CD14-positive monocyte (primary cell): ENCODE measurements around the gene TRIM67. TPM values are rescaled to one million over a fixed set of nuclear protein-coding genes. Genes with fewer than 3 reads are reported as not detected.

Experiments
- DNase-seq, 3 donors: peaks; one replicate each; pipeline ENCODE4 v3.0.0-alpha.2; 2011 to 2022
- H2AFZ ChIP-seq: 2 replicates; pipeline ENCODE4 v1.6.0; 2012; ENCODE audit warnings: mild to moderate bottlenecking, low read depth, low read length, inconsistent platforms; ENCODE audit not compliant: insufficient read depth, poor library complexity, severe bottlenecking
- H3K27ac ChIP-seq, 2 donors: 1 replicate in 1 of 2; 2 replicates in 1 of 2; pipeline ENCODE4 v1.5.1; 2012 to 2013; ENCODE audit warnings: low read length in 2 of 2, control low read depth in 1 of 2, inconsistent platforms in 1 of 2, low read depth in 1 of 2, mild to moderate bottlenecking in 1 of 2
- H3K27me3 ChIP-seq, 2 donors: one replicate each; pipeline versions ENCODE4 v1.6.0 to v1.6.1; 2011 to 2013; ENCODE audit warnings: low read length in 2 of 2; ENCODE audit not compliant: control insufficient read depth in 2 of 2, insufficient read depth in 2 of 2
- H3K36me3 ChIP-seq, 2 donors: replicated peaks in 1 of 2; 1 replicate in 1 of 2; 2 replicates in 1 of 2; pipeline versions ENCODE4 v1.5.1 to v1.6.1; 2012 to 2013; ENCODE audit warnings: low read length in 2 of 2, control low read depth in 1 of 2, inconsistent platforms in 1 of 2, mild to moderate bottlenecking in 1 of 2; ENCODE audit not compliant: insufficient read depth in 2 of 2, control insufficient read depth in 1 of 2
- H3K4me1 ChIP-seq, 2 donors: 1 replicate in 1 of 2; 2 replicates in 1 of 2; pipeline versions ENCODE4 v1.5.1 to v1.6.1; 2012 to 2013; ENCODE audit warnings: low read length in 2 of 2, control low read depth in 1 of 2, inconsistent platforms in 1 of 2, mild to moderate bottlenecking in 1 of 2, moderate library complexity in 1 of 2; ENCODE audit not compliant: insufficient read depth in 2 of 2, control insufficient read depth in 1 of 2
- H3K4me2 ChIP-seq: replicated peaks from 2 replicates; pipeline ENCODE3; 2012; ENCODE audit warnings: low read length, moderate library complexity, mild to moderate bottlenecking; ENCODE audit not compliant: poor library complexity, severe bottlenecking; ENCODE audit errors: extremely low read depth
- H3K4me3 ChIP-seq, 3 experiments: fragments of 200-600 bp in 1 of 3; sonication (generic) in 1 of 3; replicated peaks in 1 of 3; 1 replicate in 2 of 3; 2 replicates in 1 of 3; pipeline ENCODE4 v1.5.1; 2011 to 2013; ENCODE audit warnings: low read length in 3 of 3, mild to moderate bottlenecking in 3 of 3, control low read depth in 2 of 3, low read depth in 2 of 3, inconsistent platforms in 1 of 3, moderate library complexity in 1 of 3
- H3K79me2 ChIP-seq: 2 replicates; pipeline ENCODE4 v1.6.0; 2012; ENCODE audit warnings: mild to moderate bottlenecking, control low read depth, inconsistent platforms, low read length, moderate library complexity; ENCODE audit not compliant: insufficient read depth
- H3K9ac ChIP-seq: 2 replicates; pipeline ENCODE4 v1.6.0; 2017; ENCODE audit warnings: low read length, mild to moderate bottlenecking; ENCODE audit not compliant: insufficient read depth, poor library complexity, severe bottlenecking
- H3K9me3 ChIP-seq, 2 donors: replicated peaks in 1 of 2; 1 replicate in 1 of 2; 2 replicates in 1 of 2; pipeline versions ENCODE4 v1.5.1 to v1.6.1; 2012 to 2013; ENCODE audit warnings: low read length in 2 of 2, control low read depth in 1 of 2; ENCODE audit not compliant: control insufficient read depth in 1 of 2, insufficient read depth in 1 of 2
- H4K20me1 ChIP-seq: 2 replicates; pipeline ENCODE4 v1.6.0; 2012; ENCODE audit warnings: mild to moderate bottlenecking, low read length, control low read depth, moderate library complexity; ENCODE audit not compliant: insufficient read depth
- H3K27ac Mint-ChIP-seq, 7 donors: one replicate each; pipeline ENCODE4 v1.8.0; 2020; ENCODE audit warnings: mild to moderate bottlenecking in 7 of 7, mixed read lengths in 7 of 7, moderate library complexity in 6 of 7, inconsistent platforms in 2 of 7
- H3K27me3 Mint-ChIP-seq, 3 donors: one replicate each; pipeline ENCODE4 v1.8.0; 2021 to 2022; ENCODE audit warnings: low read depth in 3 of 3, mild to moderate bottlenecking in 3 of 3, mixed read lengths in 3 of 3, moderate library complexity in 3 of 3, inconsistent platforms in 1 of 3
- H3K36me3 Mint-ChIP-seq, 2 donors: one replicate each; pipeline ENCODE4 v1.8.0; 2020; ENCODE audit warnings: mixed read lengths in 2 of 2, inconsistent platforms in 1 of 2, mild to moderate bottlenecking in 1 of 2
- H3K4me1 Mint-ChIP-seq: one replicate; pipeline ENCODE4 v1.8.0; 2020; ENCODE audit warnings: mild to moderate bottlenecking, mixed read lengths
- H3K4me3 Mint-ChIP-seq, 2 donors: one replicate each; pipeline ENCODE4 v1.8.0; 2020; ENCODE audit warnings: mild to moderate bottlenecking in 2 of 2, mixed read lengths in 2 of 2, moderate library complexity in 1 of 2
- H3K9me3 Mint-ChIP-seq, 7 donors: one replicate each; pipeline ENCODE4 v1.8.0; 2020 to 2022; ENCODE audit warnings: mixed read lengths in 7 of 7, mild to moderate bottlenecking in 6 of 7, moderate library complexity in 6 of 7, inconsistent platforms in 2 of 7
- CTCF ChIP-seq: fragments of 200-600 bp; IDR thresholded peaks from one replicate; pipeline ENCODE4 v1.8.0; 2022; ENCODE audit warnings: antibody characterized with exemption, mild to moderate bottlenecking
- WGBS: methylation state at CpG from one replicate; pipeline ENCODE4 v1.1.5; 2013; ENCODE audit warnings: missing lambda C conversion rate; ENCODE audit not compliant: insufficient coverage; 5-methylcytosine and 5-hydroxymethylcytosine counted together
- intact Hi-C, 2 donors: fragments of 100-400 bp; cut with micrococcal nuclease; formaldehyde crosslinking; loops; one replicate each; pipeline versions ENCODE4 v1.15.0 to v1.15.1; 2023
- polyA plus RNA-seq, 3 donors: library from polyadenylated mRNA; depleted of rRNA in 1 of 3; unstranded in 2 of 3; stranded (reverse) in 1 of 3; fragments of 300-500 nt in 2 of 3; fragments of >200 nt in 1 of 3; fragmentation: Illumina TruSeq in 2 of 3; gene quantifications; 1 replicate in 2 of 3; 2 replicates in 1 of 3; pipeline ENCODE4 v1.2.3, GENCODE V29; 2012 to 2021

The TRIM67 gene
- polyA plus RNA-seq, 3 donors, result not detected

- Histone ChIP-seq H3K36me3 (no peaks in the 10 kb centered on the region), H4K20me1 (no peaks in the 10 kb centered on the region), H3K9ac (no peak overlapping the region), H3K9me3 (no peaks in the 10 kb centered on the region), H3K27me3 (peaks cover 0 to 5% of the 10 kb centered on the region in 2 donors), H3K79me2 (no peaks in the 10 kb centered on the region), H3K4me3 (no peak overlapping the region), H2AFZ (no peak overlapping the region), H3K27ac (no peak overlapping the region), H3K4me2 (no peak overlapping the region), H3K4me1 (no peaks in the 10 kb centered on the region)
- no peak for TF ChIP-seq CTCF
- Mint-ChIP-seq H3K27ac (peak overlapping the region in 1 of 7 donors; percentile 12), H3K27me3 (peaks cover 12 to 31% (median 15%) of the 10 kb centered on the region in 3 donors), H3K36me3 (no peaks in the 10 kb centered on the region), H3K4me1 (no peaks in the 10 kb centered on the region), H3K9me3 (no peaks in the 10 kb centered on the region), H3K4me3 (no peak overlapping the region)
- 56% methylated on average over 4 of the region's 5 CpGs for WGBS
- DNase-seq, result no peak
- intact Hi-C loops, result no loop called here
Observed at GRCh38 chr1:231201979-231202633, 40.2 kb downstream of the TRIM67 start.

GRCh38 chr1:231203259-231204057 lies 41.6 kb downstream of the TRIM67 start:
- H3K27ac Mint-ChIP-seq, result no peak overlapping the region
- intact Hi-C loops, result no loop called here
- H3K4me2 ChIP-seq, result no peak overlapping the region
- H2AFZ ChIP-seq, result no peak overlapping the region
- H3K4me1 Mint-ChIP-seq, result no peaks in the 10 kb centered on the region
- H3K9me3 ChIP-seq, result no peaks in the 10 kb centered on the region
- H3K4me3 Mint-ChIP-seq, result no peak overlapping the region
- H3K36me3 ChIP-seq, result no peaks in the 10 kb centered on the region
- no peak for DNase-seq
- TF ChIP-seq CTCF, result no peak
- no peaks in the 10 kb centered on the region for H3K36me3 Mint-ChIP-seq
- H3K27me3 ChIP-seq, result peaks cover 0 to 5% of the 10 kb centered on the region in 2 donors
- 89% methylated on average over 20 of the region's 21 CpGs for WGBS
- H3K79me2 ChIP-seq, result no peaks in the 10 kb centered on the region
- no peaks in the 10 kb centered on the region for H3K9me3 Mint-ChIP-seq
- H4K20me1 ChIP-seq, result no peaks in the 10 kb centered on the region
- peaks cover 12 to 26% (median 16%) of the 10 kb centered on the region in 3 donors for H3K27me3 Mint-ChIP-seq
- no peak overlapping the region for H3K9ac ChIP-seq
- H3K4me1 ChIP-seq, result no peaks in the 10 kb centered on the region
- H3K4me3 ChIP-seq, result no peak overlapping the region
- no peak overlapping the region for H3K27ac ChIP-seq
